Neural progenitor cell (in vitro differentiated cells): ENCODE measurements around the gene INHBA. TPM values are rescaled to one million over a fixed set of nuclear protein-coding genes. Genes with fewer than 3 reads are reported as not detected.

Source experiments
- DNase-seq: peaks from one replicate; pipeline ENCODE4 v3.0.0-alpha.2; 2016; ENCODE audit warnings: low spot score
- H2AFZ ChIP-seq: fragments of 200-600 bp; sonication (generic); replicated peaks from 2 replicates; pipeline ENCODE4 v1.6.1; 2016; ENCODE audit warnings: antibody characterized with exemption
- H3F3A ChIP-seq: fragments of 200-600 bp; sonication (generic); 2 replicates; pipeline ENCODE4 v1.6.1; 2016; ENCODE audit warnings: antibody characterized with exemption, low read depth
- H3K27ac ChIP-seq: fragments of 200-600 bp; sonication (generic); 2 replicates; pipeline ENCODE4 v1.5.1; 2016; ENCODE audit warnings: mild to moderate bottlenecking
- H3K27me3 ChIP-seq: fragments of 200-600 bp; sonication (generic); 2 replicates; pipeline ENCODE4 v1.6.1; 2016; ENCODE audit warnings: mild to moderate bottlenecking, moderate library complexity
- H3K36me3 ChIP-seq: fragments of 200-600 bp; sonication (generic); 2 replicates; pipeline ENCODE4 v1.5.1; 2016
- H3K4me1 ChIP-seq: fragments of 200-600 bp; sonication (generic); 2 replicates; pipeline ENCODE4 v1.6.1; 2016; ENCODE audit warnings: mixed run types
- H3K4me2 ChIP-seq: fragments of 200-600 bp; sonication (generic); 2 replicates; pipeline ENCODE4 v1.6.1; 2016
- H3K4me3 ChIP-seq: fragments of 200-600 bp; sonication (generic); 2 replicates; pipeline ENCODE4 v1.5.1; 2016
- H3K79me2 ChIP-seq: fragments of 200-600 bp; sonication (generic); 2 replicates; pipeline ENCODE4 v1.6.1; 2016; ENCODE audit warnings: low read depth
- H3K9ac ChIP-seq: fragments of 200-600 bp; sonication (generic); 2 replicates; pipeline ENCODE4 v1.6.1; 2016
- H3K9me3 ChIP-seq: fragments of 200-600 bp; sonication (generic); 2 replicates; pipeline ENCODE4 v1.5.1; 2016; ENCODE audit warnings: low read depth
- H4K20me1 ChIP-seq: fragments of 200-600 bp; sonication (generic); 2 replicates; pipeline ENCODE4 v1.6.1; 2016; ENCODE audit warnings: low read depth
- H3K27ac Mint-ChIP-seq: 3 replicates; pipeline ENCODE4 v1.8.0; 2021; ENCODE audit warnings: mixed read lengths
- H3K27me3 Mint-ChIP-seq: 2 replicates; pipeline ENCODE4 v1.8.0; 2022; ENCODE audit warnings: low read depth, mild to moderate bottlenecking, inconsistent platforms, moderate library complexity, mixed read lengths; ENCODE audit not compliant: insufficient read depth
- H3K36me3 Mint-ChIP-seq: 3 replicates; pipeline ENCODE4 v1.8.0; 2021; ENCODE audit warnings: mixed read lengths
- H3K4me1 Mint-ChIP-seq: 3 replicates; pipeline ENCODE4 v1.8.0; 2021; ENCODE audit warnings: mixed read lengths
- H3K4me3 Mint-ChIP-seq: 3 replicates; pipeline ENCODE4 v1.8.0; 2021; ENCODE audit warnings: mild to moderate bottlenecking, moderate library complexity, mixed read lengths
- H3K9me3 Mint-ChIP-seq: 3 replicates; pipeline ENCODE4 v1.8.0; 2020; ENCODE audit warnings: mixed read lengths
- CTCF ChIP-seq: fragments of 200-600 bp; sonication (generic); IDR thresholded peaks from 2 replicates; pipeline ENCODE4 v1.5.1; 2017; ENCODE audit warnings: antibody characterized with exemption, mild to moderate bottlenecking
- EZH2 ChIP-seq: fragments of 200-600 bp; sonication (generic); IDR thresholded peaks from 2 replicates; pipeline ENCODE4 v1.6.1; 2017; ENCODE audit warnings: antibody characterized with exemption, mild to moderate bottlenecking, moderate library complexity
- EZH2phosphoT487 ChIP-seq: fragments of 200-600 bp; sonication (generic); IDR thresholded peaks from 2 replicates; pipeline ENCODE4 v1.6.1; 2017; ENCODE audit warnings: antibody characterized with exemption
- total RNA-seq: library from RNA; depleted of rRNA; stranded (reverse); fragments of >200 nt; gene quantifications from 2 replicates; pipeline ENCODE4 v1.2.3, GENCODE V29; 2015; ENCODE audit warnings: low replicate concordance

Gene INHBA
- total RNA-seq, 1 donor from 2014 or later, result 0.09 TPM

GRCh38 chr7:41742401-41743020, 39.6 kb upstream of the INHBA start:
- H3K4me1 Mint-ChIP-seq, result peaks cover 11% of the 10 kb centered on the region
- H3K27ac Mint-ChIP-seq, result no peak overlapping the region
- no peaks in the 10 kb centered on the region for H4K20me1 ChIP-seq
- H3K4me1 ChIP-seq, result no peaks in the 10 kb centered on the region
- no peak overlapping the region for H3K4me3 ChIP-seq
- H3K27ac ChIP-seq, result no peak overlapping the region
- no peaks in the 10 kb centered on the region for H3K27me3 ChIP-seq
- no peaks in the 10 kb centered on the region for H3F3A ChIP-seq
- peaks cover 5% of the 10 kb centered on the region for H3K9me3 ChIP-seq
- H3K4me3 Mint-ChIP-seq, result no peak overlapping the region
- no peak overlapping the region for H2AFZ ChIP-seq
- peaks cover 22% of the 10 kb centered on the region for H3K9me3 Mint-ChIP-seq
- no peak overlapping the region for H3K4me2 ChIP-seq
- no peak overlapping the region for H3K9ac ChIP-seq
- H3K36me3 Mint-ChIP-seq, result no peaks in the 10 kb centered on the region
- H3K36me3 ChIP-seq, result no peaks in the 10 kb centered on the region
- no peaks in the 10 kb centered on the region for H3K79me2 ChIP-seq
- peaks cover 4% of the 10 kb centered on the region for H3K27me3 Mint-ChIP-seq
- TF ChIP-seq EZH2 (no peak), EZH2phosphoT487 (no peak), CTCF (no peak)
- DNase-seq, result no peak

GRCh38 chr7:41738806-41739205, 35.9 kb upstream of the INHBA start:
- Histone ChIP-seq H2AFZ (no peak overlapping the region), H3K4me1 (no peaks in the 10 kb centered on the region), H3K9ac (no peak overlapping the region), H3K4me2 (no peak overlapping the region), H3K27me3 (no peaks in the 10 kb centered on the region), H3K4me3 (no peak overlapping the region), H3K36me3 (no peaks in the 10 kb centered on the region), H4K20me1 (no peaks in the 10 kb centered on the region), H3K9me3 (peaks cover 5% of the 10 kb centered on the region), H3K27ac (no peak overlapping the region), H3K79me2 (no peaks in the 10 kb centered on the region), H3F3A (no peaks in the 10 kb centered on the region)
- TF ChIP-seq EZH2phosphoT487, result no peak
- TF ChIP-seq CTCF, result no peak
- TF ChIP-seq EZH2, result no peak
- H3K27ac Mint-ChIP-seq, result peak overlapping the region; percentile 22
- H3K4me1 Mint-ChIP-seq, result peaks cover 11% of the 10 kb centered on the region
- H3K9me3 Mint-ChIP-seq, result peaks cover 19% of the 10 kb centered on the region
- no peaks in the 10 kb centered on the region for H3K36me3 Mint-ChIP-seq
- peaks cover 4% of the 10 kb centered on the region for H3K27me3 Mint-ChIP-seq
- H3K4me3 Mint-ChIP-seq, result no peak overlapping the region
- DNase-seq, result no peak

- Mint-ChIP-seq H3K4me1 (peaks cover 11% of the 10 kb centered on the region), H3K27me3 (peaks cover 4% of the 10 kb centered on the region), H3K4me3 (no peak overlapping the region), H3K9me3 (peaks cover 17% of the 10 kb centered on the region), H3K27ac (peak overlapping the region; percentile 22), H3K36me3 (no peaks in the 10 kb centered on the region)
- H3K4me1 ChIP-seq, result no peaks in the 10 kb centered on the region
- no peak overlapping the region for H3K4me3 ChIP-seq
- H3K9ac ChIP-seq, result no peak overlapping the region
- TF ChIP-seq CTCF (no peak), EZH2phosphoT487 (no peak), EZH2 (no peak)
- DNase-seq, result no peak
- no peaks in the 10 kb centered on the region for H3K36me3 ChIP-seq
- H3K27me3 ChIP-seq, result no peaks in the 10 kb centered on the region
- no peak overlapping the region for H2AFZ ChIP-seq
- no peak overlapping the region for H3K4me2 ChIP-seq
- no peaks in the 10 kb centered on the region for H3K79me2 ChIP-seq
- no peaks in the 10 kb centered on the region for H3F3A ChIP-seq
- no peaks in the 10 kb centered on the region for H4K20me1 ChIP-seq
- no peak overlapping the region for H3K27ac ChIP-seq
- H3K9me3 ChIP-seq, result peaks cover 5% of the 10 kb centered on the region
These were observed 35.4 kb upstream of the INHBA start for GRCh38 chr7:41738336-41738735.
